ENCODE results near the gene PTBP3. TPM values are rescaled to one million over a fixed set of nuclear protein-coding genes. Genes with fewer than 3 reads are reported as not detected.

PTBP3 gene
- total and polyA plus RNA-seq, 2 of the 4 experiments (the other 2 are of a cell fraction): 8.6 to 15.6 TPM

DNA sequence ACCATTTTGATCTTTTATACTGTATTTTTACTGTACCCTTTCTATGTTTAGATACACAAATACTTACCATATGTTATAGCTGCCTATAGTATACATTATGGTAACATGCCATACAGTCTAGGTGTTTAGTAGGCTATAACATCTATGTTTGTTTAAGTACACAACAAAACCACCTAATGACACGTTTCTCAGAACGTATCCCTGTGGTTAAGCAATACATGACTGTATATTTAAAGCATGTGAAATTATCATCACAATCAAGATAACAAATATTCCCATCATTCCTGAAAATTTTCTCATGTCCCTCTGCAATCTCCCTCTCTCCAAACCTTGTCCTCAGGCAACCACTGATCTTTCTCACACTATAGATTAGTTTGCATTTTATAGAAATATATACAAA, 91.9 kb downstream of the PTBP3 start:
- peaks cover 7% of the 10 kb centered on the region for H3K9me1 ChIP-seq (ENCODE audit: insufficient read depth, low read length)
- no peak overlapping the region for H3K9ac ChIP-seq (ENCODE audit: low read depth, low read length)
- no peak overlapping the region for H2BK15ac ChIP-seq (ENCODE audit: low read depth, low read length)
- H4K5ac ChIP-seq (ENCODE audit: low read depth, low read length): no peak overlapping the region
- intact Hi-C loops (cut with micrococcal nuclease): no loop called here
- POLR2A ChIA-PET (ENCODE audit: unreplicated experiment): no interaction called here
- CTCF ChIA-PET: no interaction called here
- no CpG with 5 or more reads among the region's 2 CpGs for WGBS, 2 experiments (ENCODE audit: extremely low coverage in 2 of 2, insufficient read length in 1 of 2)
- no peak overlapping the region for H3K4me3 ChIP-seq (ENCODE audit: insufficient read depth, low read depth, low read length)
- no peak overlapping the region for H3K23ac ChIP-seq (ENCODE audit: low read depth, low read length)
- no peak overlapping the region for H3K14ac ChIP-seq (replicated peaks; ENCODE audit: low read depth, low read length)
- H3K27me3 ChIP-seq (ENCODE audit: control insufficient read depth, insufficient read depth, low read length): no peaks in the 10 kb centered on the region
- H2BK120ac ChIP-seq (ENCODE audit: low read depth, low read length): no peak overlapping the region
- H4K20me1 ChIP-seq (ENCODE audit: insufficient read depth, low read length): 0 out of 2 replicates have a peak, but pooled peaks cover 3% of the 10 kb centered on the region
- dilution Hi-C loops (cut with HindIII; ENCODE audit: low sequenced_read_pairs, unreplicated experiment): no loop called here
- peak; percentile 64; the same call in 1 of the 2 replicates for TF ChIP-seq CEBPB (IDR thresholded peaks at IDR 0.05; ENCODE audit: low read depth, low read length)
- 0 out of 2 replicates have a peak, but pooled peaks have one; percentile 57 for TF ChIP-seq BHLHE40 (IDR thresholded peaks at IDR 0.05; ENCODE audit: low read depth, low read length)
- no peak for TF ChIP-seq RFX5 (IDR thresholded peaks at IDR 0.05; ENCODE audit: low read depth, low read length)
- peaks cover 3% of the 10 kb centered on the region; the same call in 1 of the 2 replicates for H3K36me3 ChIP-seq (ENCODE audit: control insufficient read depth, insufficient read depth, low read length)
- no peak overlapping the region for H3K18ac ChIP-seq (ENCODE audit: low read depth, low read length)
- H2BK20ac ChIP-seq (ENCODE audit: low read depth, low read length): no peak overlapping the region
- no peak overlapping the region for H2AFZ ChIP-seq (replicated peaks; ENCODE audit: low read length, poor library complexity)
- BruUV-seq (replicated peaks): no TSS peak
- no peak overlapping the region for H3K56ac ChIP-seq (ENCODE audit: extremely low read depth, insufficient read depth, low read length)
- in situ Hi-C loops (cut with MboI; ENCODE audit: low sequenced_read_pairs): no loop called here
- DNase-seq (peak; percentile 61), ATAC-seq (ENCODE audit: low read depth) (no peak)
- peaks cover 15 to 45% of the 10 kb centered on the region in 2 experiments for H3K79me1 ChIP-seq (ENCODE audit: low read depth in 1 of 2, low read length in 2 of 2)
- no peak overlapping the region for H3K4ac ChIP-seq (ENCODE audit: low read depth, low read length)
- H2AK9ac ChIP-seq (replicated peaks; ENCODE audit: low read depth, low read length, poor library complexity): no peak overlapping the region
- no peak overlapping the region for H3K4me2 ChIP-seq (ENCODE audit: low read depth, low read length)
- H3K27ac ChIP-seq (ENCODE audit: insufficient read depth, low read length): no peak overlapping the region
- no peak overlapping the region for H2AK5ac ChIP-seq (ENCODE audit: low read depth, low read length)
- no peak overlapping the region for H4K91ac ChIP-seq (ENCODE audit: insufficient read depth, low read depth, low read length)
- no peak overlapping the region for H2BK5ac ChIP-seq (ENCODE audit: low read depth, low read length, poor library complexity, severe bottlenecking)
- H3K9me3 ChIP-seq (ENCODE audit: control insufficient read depth, insufficient read depth, low read length): no peaks in the 10 kb centered on the region
- H3K4me1 ChIP-seq (ENCODE audit: control insufficient read depth, insufficient read depth, low read length): no peaks in the 10 kb centered on the region; the same call in 1 of the 2 replicates
- H4K8ac ChIP-seq (ENCODE audit: low read depth in 2 of 2, low read length in 2 of 2): no peak overlapping the region

All from IMR-90 (cell line).